Stimulated activated CD8-positive, alpha-beta memory T cell treated with anti-CD3 and anti-CD28 coated beads, Interleukin-15, amount 100 ng/mL, for 24 hours (primary cell): ENCODE data around the gene CD70.
A peak's percentile ranks its signal among the peaks of the same experiment; 100 is the strongest.
"Not testable (repeated sequence)": the region's sequence is repeated elsewhere in the genome, so short reads cannot be mapped to it uniquely, and the experiment has no call there.

Source experiments
- DNase-seq: peaks from one replicate; pipeline ENCODE4 v3.0.0-alpha.2; 2020; ENCODE audit warnings: low read depth

Gene CD70, protein sequence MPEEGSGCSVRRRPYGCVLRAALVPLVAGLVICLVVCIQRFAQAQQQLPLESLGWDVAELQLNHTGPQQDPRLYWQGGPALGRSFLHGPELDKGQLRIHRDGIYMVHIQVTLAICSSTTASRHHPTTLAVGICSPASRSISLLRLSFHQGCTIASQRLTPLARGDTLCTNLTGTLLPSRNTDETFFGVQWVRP

DNA sequence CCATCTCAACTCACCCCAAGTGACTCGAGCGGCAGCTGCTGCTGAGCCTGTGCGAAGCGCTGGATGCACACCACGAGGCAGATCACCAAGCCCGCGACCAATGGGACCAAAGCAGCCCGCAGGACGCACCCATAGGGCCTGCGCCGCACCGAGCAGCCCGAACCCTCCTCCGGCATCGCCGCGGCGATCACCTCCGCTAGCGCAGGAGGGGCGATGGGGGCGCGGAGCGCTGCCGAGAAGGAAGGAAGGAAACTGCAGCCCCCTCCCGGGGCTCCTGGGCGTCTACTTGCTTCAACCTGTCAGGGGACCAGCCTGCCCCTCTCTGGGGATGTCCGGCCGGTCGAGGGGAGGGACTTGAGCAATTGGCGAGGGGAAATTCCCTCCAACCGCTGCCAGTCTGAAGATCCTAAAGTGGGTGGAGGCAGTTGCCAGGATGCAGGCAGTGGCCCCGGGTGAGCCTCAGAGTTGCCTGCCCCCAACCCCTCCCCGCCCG, at the start of gene CD70:
TSS of gene CD70 (minus strand) at position 324 of the 493 bp plus-strand sequence. CDS start at position 176, 148 bp downstream.
- DNase-seq, result no peak

DNA sequence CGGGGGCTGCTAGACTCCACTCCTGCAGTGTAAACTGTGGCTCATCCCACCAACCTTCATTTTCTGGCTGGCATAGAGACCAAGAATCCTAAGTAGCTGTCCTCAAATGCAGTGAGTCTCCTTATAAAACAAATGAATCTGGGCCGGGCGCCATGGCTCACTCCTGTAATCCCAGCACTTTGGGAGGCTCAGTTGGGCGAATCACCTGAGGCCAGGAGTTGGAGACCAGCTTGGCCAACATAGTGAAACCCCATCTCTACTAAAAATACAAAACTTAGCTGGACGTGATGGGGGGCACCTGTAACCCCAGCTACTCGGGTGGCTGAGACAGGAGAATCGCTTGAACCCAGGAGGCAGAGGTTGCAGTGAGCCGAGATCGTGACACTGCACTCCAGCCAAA, 49.4 kb upstream of the CD70 start:
- DNase-seq, result not testable (repeated sequence)

DNA sequence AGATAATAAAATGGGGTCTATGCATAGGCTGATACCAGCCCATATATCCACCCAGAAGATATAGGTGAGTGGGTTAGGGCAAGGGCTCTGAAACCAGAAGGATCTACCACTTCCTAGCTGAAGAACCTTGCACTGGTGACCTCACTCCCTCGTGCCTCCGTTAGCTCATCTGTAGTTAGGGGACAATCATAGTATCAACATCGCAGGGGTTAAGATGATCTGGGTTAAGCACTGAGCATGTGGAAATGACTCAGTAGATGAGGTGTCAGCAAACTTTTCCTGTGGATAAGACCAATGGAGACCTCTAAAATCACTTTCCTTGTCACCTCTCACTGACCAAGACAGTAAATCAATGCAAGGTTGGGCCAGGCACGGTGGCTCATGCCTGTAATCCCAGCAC, 48.5 kb upstream of the CD70 start:
- no peak for DNase-seq

DNA sequence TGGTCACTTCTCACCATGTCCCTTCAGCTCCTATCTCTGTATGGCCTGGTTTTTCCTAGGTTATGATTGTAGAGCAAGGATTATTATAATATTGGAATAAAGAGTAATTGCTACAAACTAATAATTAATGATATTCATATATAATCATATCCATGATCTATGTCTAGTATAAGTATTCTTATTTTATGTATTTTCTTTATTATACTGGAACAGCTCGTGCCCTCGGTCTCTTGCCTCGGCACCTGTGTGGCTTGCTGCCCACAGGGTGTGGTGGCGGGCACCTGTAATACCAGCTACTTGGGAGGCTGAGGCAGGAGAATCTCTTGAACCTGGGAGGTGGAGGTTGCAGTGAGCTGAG, 42.5 kb upstream of the CD70 start:
- DNase-seq, result not testable (repeated sequence)

DNA sequence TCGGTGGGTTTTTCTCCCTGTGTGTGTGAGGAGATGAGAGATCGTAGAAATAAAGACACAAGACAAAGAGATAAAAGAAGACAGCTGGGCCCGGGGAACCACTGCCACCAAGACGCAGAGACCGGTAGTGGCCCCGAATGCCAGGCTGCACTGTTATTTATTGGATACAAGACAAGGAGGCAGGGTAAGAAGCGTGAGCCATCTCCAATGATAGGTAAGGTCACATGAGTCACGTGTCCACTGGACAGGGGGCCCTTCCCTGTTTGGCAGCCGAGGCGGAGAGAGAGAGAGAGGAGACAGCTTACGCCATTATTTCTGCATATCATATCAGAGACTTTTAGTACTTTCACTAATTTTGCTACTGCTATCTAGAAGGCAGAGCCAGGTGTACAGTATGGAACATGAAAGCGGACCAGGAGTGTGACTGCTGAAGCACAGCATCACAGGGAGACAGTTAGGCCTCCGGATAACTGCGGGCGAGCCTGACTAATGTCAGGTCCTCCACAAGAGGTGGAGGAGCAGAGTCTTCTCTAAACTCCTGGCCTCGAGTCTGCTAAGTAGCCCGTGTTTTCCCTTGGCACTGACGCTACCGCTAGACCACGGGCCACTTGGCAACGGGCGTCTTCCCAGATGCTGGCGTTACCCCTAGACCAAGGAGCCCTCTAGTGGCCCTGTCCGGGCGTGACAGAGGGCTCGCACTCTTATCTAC, 42.0 kb upstream of the CD70 start:
- not testable (repeated sequence) for DNase-seq

DNA sequence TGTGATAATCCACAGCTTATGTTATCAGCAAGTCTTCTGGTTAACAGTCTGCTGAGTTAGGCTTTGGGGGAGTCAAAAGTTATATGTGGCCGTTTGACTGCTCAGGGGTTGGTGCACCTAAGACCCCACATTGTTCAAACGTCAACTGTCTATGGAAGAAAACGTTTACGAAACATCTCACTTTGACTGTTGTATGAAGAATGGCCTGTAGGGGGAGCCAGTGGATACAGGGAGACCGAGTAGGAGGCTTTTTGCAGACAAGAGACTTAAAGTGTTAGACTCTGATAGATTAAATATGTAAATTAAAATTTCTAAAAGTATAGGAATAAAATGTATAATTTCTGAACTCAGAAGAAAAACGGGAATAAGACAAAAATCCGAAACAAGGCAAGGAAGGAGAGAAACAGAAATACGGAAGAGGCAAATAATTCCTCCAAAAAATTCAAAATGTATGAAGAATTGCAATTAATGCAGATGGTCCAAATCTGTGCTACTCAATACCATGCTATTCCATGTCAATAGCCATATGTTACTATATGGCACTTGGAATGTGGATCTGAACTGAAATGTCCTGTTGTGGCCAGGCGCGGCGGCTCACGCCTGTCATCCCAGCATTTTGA, 41.2 kb upstream of the CD70 start:
- peak; percentile 40 for DNase-seq

DNA sequence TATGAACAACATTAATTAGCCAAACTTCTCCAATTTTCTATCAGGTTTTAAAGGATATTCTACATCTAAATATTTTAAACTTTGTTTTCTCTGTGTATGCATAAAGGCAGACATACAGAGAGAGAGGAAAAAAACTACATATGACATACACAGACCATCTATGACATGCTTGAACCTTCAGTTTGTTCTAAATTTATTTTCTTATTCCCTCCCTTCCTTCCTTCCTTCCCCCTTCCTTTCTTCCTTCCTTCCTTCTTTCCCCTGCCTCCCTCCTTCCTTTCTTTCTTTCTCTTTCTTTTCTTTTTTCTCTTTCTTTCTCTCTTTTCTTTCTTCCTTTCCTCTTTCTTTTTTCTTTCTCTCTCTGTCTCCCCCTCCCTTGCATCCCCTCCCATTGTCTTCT, 35.8 kb upstream of the CD70 start:
- DNase-seq, result no peak

DNA sequence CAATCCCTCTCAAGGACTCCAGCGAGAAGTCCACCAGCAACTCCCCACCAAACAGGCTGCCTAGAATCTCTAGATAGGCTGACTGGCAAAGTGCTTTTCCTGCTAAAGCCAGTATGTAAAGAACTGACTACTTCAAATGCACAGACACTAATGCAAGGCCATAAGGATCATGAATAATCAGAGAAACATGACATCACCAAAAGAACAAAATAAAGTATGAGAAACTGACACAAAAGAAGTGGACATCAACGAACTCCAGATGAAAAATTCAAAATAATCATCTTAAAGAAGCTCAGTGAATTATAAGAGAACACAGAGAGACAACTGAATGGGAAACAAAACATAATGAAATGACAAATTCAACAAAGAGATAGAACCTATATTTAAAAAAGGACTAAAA, 26.4 kb upstream of the CD70 start:
- no peak for DNase-seq

DNA sequence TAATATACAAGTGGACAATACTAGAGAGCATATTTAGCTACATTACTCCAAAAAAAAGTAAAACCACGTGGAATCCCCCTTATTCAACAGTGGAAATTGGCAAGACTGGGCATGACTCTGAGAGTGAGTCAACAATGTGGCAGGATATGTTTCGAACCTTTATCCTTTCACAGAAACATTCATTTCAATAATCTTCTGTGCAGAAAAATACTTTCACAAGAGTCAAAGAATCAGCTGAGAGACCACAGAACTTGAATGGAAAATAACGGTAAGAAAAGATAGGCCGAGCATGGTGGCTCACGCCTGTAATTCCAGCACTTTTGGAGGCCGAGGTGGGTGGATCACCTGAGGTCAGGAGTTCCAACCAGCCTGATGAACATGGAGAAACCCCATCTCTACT, 25.1 kb upstream of the CD70 start:
- DNase-seq, result no peak

DNA sequence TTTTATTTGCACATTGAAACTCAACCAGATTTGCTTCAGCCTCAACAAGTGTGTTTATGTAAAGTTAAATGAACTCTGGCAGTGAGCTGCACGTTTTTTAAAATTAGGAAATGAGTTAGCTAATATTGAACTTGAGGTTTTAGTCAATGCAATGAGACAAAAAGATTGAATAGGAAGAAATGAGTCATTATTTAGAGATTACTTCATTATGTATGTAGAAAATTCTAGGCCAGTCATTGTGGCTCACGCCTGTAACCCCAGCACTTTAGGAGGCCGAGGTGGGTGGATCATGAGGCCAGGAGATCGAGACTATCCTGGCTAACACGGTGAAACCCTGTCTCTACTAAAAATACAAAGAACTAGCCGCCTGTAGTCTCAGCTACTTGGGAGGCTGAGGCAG, 22.8 kb upstream of the CD70 start:
- DNase-seq, result no peak

DNA sequence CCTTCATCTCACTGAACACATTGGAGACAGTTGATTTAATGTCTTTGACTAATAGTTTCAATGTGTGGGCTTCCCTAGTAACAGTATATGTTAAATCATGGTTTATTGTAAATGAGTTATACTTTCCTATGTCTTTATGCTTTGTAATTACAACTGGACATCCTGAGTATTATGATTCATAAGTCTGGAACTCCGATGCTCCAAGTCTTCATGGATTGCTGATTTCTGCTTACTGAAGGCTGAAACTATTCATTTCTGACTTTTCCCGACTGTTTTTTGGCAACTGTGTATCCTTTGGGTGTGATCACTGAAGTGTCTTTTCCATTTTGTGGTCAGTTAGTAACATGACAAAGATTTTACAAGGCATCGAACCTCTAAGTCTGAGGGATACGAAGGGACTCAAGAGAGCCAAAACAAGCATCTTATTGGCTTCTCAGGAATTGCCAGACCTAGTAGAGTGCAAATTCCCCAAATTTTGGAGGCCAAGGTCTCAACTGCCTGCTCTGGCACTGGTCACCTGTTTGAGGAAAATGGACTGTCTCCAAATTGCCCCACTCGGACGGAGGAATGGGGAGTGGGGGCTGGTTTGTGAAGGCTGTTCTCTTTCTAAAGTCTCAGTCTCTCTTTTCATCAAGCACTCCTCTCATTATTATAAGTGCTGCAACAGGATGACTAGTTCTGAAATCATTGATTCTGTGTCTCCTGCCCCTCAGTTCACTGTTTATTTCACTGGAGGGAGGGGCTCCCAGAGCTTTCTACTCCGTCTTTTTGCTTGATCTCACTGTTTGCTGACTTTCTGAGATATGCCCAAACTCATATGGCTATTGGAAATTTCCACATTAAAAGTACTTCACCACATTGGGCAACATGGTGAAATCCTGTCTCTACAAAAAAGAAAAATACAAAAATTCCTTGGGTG, 20.2 kb upstream of the CD70 start:
- DNase-seq, result no peak

DNA sequence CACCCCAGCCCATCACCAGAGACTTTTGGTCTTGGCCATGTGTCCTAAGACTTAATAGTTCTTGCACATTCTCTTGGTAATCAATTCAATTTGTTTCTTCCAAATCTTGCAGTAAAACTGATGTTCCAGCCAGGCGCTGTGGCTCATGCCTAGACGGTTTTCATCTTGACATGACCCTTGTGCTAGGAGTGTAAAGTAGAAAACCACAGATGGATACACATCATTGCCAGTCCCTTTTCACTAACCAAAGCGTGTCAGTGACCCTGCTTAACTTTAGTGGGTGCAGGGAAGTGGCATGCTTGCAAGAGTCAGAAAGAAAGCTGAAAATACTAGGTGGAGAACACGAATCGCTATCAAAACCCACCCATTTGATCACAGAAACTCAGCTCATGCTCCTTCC, 18.0 kb upstream of the CD70 start:
- no peak for DNase-seq

DNA sequence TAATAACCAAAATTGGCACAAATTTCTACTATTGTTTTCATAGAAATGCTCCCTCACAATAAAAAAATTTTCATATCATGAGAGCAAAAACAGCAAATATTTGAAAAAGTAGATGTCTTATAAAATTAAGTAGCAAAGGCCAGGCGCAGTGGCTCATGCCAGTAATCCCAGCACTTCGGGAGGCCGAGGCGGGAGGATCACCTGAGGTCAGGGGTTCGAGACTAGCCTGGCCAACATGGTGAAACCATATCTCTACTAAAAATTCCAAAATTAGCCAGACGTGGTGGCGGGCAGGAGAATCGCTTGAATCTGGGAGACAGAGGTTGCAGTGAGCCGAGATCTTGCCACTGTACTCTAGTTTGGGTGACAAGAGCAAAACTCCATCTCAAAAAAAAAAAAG, 17.2 kb upstream of the CD70 start:
- DNase-seq, result not testable (repeated sequence)

DNA sequence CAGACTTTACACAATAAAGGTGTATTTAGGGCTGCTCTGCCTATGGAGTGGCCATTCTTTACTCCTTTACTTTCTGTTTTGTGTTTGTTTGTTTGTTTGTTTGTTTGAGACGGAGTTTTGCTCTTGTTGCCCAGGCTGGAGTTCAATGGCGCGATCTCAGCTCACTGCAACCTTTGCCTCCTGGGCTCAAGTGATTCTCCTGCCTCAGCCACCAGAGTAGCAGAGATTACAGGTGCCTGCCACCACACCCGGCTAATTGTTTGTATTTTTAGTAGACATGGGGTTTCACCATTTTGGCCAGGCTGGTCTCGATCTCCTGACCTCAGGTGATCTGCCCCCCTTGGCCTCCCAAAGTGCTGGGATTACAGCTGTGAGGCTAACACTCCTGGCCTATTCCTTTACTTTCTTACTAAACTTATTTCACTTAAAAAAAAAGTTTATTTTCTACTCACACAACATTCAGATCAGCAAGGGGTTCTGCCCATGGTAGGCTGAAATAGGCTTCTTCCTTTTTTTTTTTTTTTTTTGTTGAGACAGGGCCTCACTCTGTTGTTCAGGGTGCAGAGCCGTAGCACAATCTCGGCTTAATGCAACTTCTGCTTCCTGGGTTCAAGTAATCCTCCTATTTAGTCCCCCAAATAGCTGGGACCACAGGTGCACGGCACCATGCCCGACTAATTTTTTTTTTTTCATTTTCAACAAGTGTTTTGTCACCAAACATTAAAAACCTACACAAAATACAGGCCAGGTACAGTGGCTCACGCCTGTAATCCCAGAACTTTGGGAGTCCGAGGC, 15.5 kb upstream of the CD70 start:
- not testable (repeated sequence) for DNase-seq

DNA sequence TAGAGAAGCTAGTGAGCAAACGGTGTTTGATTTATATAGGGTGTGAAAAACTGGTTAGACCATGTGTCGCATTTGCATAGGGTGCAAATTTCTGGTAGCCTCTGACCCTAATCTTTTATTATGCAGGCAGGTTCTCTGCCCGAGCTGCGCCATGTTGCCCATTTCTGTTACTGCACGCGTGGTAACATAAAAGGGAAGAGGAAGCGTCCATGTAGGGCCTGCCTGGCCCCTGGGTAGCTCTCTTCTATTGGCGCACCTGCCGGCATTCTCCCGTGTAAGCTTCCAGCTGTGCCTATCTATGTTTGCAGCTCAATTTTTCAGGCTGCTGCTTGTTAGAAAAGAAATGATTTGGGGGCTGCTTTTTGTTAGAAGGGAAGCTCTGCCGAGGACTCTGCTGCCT, 14.0 kb upstream of the CD70 start:
- DNase-seq, result no peak

DNA sequence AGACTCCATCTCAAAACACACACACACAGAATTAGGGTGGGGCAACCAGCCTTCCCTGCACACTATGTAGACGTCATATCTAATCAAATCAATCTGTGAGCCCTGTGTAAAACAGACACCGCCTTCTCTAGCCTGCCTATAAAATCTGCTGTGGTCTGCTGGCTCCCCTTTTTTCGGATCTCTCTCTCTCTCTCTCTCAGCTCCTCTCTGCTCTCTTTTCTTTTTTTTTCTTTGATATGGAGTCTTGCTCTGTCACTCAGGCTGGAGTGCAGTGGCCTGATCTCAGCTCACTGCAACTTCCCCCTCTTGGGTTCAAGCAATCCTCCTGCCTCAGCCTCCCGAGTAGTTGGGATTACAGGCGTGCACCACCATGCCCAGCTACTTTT, 11.8 kb upstream of the CD70 start:
- no peak for DNase-seq

DNA sequence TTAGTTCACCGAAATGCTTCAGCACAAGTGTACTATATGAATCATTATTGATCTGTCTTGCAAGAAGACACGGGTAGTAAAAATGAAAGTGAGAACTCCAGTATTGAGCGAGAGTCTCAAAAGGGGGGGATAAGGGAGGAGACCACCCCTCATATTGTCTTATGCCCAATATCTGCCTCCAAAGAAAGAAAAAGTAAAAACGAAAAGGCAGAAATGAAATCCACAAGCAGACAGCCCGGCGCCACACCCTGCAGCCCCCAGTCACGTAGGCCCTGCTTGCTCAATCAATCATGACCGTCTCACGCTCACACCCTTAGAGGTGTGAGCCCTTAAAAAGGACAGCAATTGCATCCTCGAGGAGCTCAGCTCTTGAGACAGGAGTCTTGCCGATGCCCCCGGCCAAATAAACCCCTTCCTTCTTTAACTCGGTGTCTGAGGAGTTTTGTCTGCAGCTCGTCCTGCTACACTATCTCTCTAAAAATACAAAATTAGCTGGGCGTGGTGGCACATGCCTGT, 10.6 kb upstream of the CD70 start:
- DNase-seq, result not testable (repeated sequence)

DNA sequence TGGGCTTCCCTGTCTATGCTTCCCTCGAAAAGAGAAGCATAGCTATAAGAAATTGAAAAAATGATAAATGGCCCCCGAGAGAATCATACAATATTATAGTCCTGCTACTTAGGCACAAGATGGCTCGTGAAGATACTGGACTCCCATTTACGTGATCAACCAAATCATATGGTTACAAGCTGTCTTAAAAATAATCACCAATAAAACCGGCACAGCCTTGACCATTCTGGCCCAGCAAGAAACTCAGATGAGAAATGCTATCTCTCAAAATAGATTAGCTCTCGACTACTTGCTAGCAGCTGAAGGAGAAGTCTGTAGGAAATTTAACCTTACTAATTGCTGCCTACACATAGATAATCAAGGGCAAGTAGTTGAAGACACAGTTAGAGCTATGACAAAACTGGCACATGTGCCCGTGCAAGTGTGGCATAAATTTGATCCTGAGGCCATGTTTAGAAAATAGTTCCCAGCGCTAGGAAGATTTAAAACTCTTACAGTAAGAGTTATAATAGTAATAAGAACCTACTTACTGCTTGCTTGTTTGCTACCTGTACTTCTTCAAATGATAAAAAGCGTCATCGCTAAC, 10.1 kb upstream of the CD70 start:
- not testable (repeated sequence) for DNase-seq

DNA sequence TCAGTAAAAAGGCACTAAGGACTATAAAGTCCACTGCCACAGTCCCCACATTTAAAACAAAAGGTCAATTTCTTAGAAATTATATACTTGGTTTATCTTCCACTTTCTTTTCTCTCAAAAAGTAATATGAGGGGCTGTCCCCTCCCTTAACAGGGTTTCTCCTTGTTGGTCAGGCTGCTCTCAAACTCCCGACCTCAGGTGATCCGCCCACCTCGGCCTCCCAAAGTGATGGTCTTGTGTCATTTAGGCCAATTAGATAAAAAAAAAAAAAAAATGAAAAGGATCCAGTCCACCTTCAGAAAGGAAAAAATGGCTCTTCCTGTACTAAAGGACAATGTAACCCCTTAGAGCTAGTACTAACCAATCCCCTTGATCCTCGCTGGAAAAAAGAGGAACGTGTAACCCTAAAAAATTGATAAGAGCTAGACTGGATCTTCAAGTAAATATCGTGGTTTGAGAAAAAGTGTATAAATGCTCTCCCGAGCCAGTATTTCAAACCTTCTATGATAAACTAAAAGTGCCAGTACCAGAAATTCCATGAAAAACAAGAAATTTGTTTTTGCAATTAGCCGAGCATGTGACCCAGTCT, 9.0 kb upstream of the CD70 start:
- DNase-seq, result no peak

DNA sequence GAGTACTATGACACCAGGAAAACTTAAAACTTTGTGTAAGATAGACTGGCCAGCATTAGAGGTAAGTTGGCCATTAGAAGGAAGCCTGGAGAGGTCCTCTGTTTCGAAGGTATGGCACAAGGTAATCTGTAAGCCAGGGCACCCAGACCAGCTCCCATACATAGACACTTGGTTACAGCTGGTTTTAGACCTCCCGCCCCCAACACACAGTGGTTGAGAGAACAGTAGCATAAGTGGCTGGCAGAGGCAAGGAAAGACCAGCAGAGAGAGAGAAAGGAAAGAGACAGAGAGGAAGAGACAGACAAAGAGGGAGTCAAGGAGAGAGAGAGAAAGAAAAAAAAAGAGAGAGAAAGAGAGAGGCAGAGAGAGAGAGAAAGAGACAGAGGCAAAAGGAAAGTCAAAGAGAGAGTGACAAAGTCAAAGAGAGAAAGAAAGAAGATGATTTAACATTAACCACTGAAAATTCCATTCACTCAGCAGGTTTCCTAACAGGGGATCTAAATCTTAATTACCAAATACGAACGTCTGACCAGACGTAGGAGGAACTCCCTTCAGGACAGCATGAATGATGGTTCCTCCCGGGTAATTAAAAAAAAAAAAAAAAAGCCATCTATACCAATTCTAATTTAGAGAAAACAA, 7.4 kb upstream of the CD70 start:
- not testable (repeated sequence) for DNase-seq
